GM18511 (cell line): Measurements from ENCODE around the gene USP17L22.
"Not testable (repeated sequence)": the region's sequence is repeated elsewhere in the genome, so short reads cannot be mapped to it uniquely, and the experiment has no call there.

Experiments used
- ATAC-seq: cut with Tn5 transposase; IDR thresholded peaks from one replicate; pipeline ENCODE4 v1.9.1; 2021; ENCODE audit warnings: mild to moderate bottlenecking, moderate library complexity; ENCODE audit not compliant: unreplicated experiment

The USP17L22 gene, protein sequence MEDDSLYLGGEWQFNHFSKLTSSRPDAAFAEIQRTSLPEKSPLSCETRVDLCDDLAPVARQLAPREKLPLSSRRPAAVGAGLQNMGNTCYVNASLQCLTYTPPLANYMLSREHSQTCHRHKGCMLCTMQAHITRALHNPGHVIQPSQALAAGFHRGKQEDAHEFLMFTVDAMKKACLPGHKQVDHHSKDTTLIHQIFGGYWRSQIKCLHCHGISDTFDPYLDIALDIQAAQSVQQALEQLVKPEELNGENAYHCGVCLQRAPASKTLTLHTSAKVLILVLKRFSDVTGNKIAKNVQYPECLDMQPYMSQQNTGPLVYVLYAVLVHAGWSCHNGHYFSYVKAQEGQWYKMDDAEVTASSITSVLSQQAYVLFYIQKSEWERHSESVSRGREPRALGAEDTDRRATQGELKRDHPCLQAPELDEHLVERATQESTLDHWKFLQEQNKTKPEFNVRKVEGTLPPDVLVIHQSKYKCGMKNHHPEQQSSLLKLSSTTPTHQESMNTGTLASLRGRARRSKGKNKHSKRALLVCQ

DNA sequence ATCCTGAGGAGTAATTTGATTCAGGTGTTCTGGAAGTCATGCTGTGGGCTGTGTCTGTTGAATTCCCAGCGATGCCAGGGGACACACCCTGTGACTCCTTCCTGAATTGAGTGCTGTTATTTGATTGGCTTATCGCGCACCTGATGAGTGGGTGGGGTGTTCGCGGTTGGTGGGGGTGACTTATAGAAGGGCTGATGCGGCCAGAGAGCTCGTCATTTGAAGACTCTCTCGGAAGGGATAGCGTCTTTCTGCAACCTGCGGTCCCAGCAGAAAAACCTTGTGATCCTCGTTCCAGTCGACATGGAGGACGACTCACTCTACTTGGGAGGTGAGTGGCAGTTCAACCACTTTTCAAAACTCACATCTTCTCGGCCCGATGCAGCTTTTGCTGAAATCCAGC is at the start of gene USP17L22:
Gene USP17L22 (plus strand): TSS at position 301 of the 400 bp plus-strand sequence. CDS start 0 bp downstream, at position 301.
- ATAC-seq, result not testable (repeated sequence)

DNA sequence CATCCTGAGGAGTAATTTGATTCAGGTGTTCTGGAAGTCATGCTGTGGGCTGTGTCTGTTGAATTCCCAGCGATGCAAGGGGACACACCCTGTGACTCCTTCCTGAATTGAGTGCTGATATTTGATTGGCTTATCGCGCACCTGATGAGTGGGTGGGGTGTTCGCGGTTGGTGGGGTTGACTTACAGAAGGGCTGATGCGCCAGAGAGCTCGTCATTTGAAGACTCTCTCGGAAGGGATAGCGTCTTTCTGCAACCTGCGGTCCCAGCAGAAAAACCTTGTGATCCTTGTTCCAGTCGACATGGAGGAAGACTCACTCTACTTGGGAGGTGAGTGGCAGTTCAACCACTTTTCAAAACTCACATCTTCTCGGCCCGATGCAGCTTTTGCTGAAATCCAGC is 47.6 kb upstream of the USP17L22 start, which contains the start of gene USP17L12:
Gene USP17L12 (plus strand): TSS at position 301 of the 400 bp plus-strand sequence. CDS start 0 bp downstream, at position 301.
- ATAC-seq, result not testable (repeated sequence)

DNA sequence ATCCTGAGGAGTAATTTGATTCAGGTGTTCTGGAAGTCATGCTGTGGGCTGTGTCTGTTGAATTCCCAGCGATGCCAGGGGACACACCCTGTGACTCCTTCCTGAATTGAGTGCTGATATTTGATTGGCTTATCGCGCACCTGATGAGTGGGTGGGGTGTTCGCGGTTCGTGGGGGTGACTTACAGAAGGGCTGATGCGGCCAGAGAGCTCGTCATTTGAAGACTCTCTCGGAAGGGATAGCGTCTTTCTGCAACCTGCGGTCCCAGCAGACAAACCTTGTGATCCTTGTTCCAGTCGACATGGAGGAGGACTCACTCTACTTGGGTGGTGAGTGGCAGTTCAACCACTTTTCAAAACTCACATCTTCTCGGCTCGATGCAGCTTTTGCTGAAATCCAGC is 42.8 kb upstream of the USP17L22 start, which contains the start of gene USP17L13:
Gene USP17L13 (plus strand): TSS at position 301 of the 400 bp plus-strand sequence. CDS start 0 bp downstream, at position 301.
- not testable (repeated sequence) for ATAC-seq

DNA sequence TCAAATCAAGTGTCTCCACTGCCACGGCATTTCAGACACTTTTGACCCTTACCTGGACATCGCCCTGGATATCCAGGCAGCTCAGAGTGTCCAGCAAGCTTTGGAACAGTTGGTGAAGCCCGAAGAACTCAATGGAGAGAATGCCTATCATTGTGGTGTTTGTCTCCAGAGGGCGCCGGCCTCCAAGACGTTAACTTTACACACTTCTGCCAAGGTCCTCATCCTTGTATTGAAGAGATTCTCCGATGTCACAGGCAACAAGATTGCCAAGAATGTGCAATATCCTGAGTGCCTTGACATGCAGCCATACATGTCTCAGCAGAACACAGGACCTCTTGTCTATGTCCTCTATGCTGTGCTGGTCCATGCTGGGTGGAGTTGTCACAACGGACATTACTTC is 37.2 kb upstream of the USP17L22 start:
- ATAC-seq, result not testable (repeated sequence)

DNA sequence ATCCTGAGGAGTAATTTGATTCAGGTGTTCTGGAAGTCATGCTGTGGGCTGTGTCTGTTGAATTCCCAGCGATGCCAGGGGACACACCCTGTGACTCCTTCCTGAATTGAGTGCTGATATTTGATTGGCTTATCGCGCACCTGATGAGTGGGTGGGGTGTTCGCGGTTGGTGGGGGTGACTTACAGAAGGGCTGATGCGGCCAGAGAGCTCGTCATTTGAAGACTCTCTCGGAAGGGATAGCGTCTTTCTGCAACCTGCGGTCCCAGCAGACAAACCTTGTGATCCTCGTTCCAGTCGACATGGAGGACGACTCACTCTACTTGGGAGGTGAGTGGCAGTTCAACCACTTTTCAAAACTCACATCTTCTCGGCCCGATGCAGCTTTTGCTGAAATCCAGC is 33.3 kb upstream of the USP17L22 start, which contains the start of gene USP17L15:
Gene USP17L15 (plus strand): TSS at position 301 of the 400 bp plus-strand sequence. CDS start 0 bp downstream, at position 301.
- ATAC-seq, result not testable (repeated sequence)

DNA sequence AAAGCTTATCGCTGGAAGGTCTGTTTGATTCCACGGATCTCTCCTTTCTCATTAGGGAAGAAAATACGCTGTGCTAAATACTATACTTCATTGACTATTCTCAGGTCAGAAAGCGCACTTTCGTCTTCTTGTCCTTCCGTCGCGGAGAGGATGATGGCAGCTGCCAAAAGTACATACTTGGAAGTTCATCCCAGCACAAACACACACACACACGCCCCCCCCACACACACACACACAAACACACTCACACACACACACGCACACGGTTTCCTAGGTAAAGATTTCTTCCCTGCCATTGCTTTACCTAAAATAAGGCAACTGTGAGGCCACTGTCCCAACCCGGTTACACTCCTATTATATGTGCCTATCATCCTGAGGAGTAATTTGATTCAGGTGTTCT is 29.0 kb upstream of the USP17L22 start:
- not testable (repeated sequence) for ATAC-seq

DNA sequence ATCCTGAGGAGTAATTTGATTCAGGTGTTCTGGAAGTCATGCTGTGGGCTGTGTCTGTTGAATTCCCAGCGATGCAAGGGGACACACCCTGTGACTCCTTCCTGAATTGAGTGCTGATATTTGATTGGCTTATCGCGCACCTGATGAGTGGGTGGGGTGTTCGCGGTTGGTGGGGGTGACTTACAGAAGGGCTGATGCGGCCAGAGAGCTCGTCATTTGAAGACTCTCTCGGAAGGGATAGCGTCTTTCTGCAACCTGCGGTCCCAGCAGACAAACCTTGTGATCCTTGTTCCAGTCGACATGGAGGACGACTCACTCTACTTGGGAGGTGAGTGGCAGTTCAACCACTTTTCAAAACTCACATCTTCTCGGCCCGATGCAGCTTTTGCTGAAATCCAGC is 23.8 kb upstream of the USP17L22 start, which contains the start of gene USP17L17:
Gene USP17L17 (plus strand): TSS at position 301 of the 400 bp plus-strand sequence. CDS start 0 bp downstream, at position 301.
- not testable (repeated sequence) for ATAC-seq

DNA sequence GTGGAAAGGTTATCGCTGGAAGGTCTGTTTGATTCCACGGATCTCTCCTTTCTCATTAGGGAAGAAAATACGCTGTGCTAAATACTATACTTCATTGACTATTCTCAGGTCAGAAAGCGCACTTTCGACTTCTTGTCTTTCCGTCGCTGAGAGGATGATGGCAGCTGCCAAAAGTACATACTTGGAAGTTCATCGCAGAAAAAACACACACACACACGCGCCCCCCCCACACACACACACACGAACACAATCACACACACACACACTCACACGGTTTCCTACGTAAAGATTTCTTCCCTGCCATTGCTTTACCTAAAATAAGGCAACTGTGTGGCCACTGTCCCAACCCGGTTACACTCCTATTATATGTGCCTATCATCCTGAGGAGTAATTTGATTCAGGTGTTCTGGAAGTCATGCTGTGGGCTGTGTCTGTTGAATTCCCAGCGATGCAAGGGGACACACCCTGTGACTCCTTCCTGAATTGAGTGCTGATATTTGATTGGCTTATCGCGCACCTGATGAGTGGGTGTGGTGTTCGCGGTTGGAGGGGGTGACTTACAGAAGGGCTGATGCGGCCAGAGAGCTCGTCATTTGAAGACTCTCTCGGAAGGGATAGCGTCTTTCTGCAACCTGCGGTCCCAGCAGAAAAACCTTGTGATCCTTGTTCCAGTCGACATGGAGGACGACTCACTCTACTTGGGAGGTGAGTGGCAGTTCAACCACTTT is 19.3 kb upstream of the USP17L22 start, which contains the start of gene USP17L18:
Gene USP17L18 (plus strand): TSS at position 678 of the 728 bp plus-strand sequence. CDS start 0 bp downstream, at position 678.
- not testable (repeated sequence) for ATAC-seq

DNA sequence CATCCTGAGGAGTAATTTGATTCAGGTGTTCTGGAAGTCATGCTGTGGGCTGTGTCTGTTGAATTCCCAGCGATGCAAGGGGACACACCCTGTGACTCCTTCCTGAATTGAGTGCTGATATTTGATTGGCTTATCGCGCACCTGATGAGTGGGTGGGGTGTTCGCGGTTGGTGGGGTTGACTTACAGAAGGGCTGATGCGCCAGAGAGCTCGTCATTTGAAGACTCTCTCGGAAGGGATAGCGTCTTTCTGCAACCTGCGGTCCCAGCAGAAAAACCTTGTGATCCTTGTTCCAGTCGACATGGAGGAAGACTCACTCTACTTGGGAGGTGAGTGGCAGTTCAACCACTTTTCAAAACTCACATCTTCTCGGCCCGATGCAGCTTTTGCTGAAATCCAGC is 14.3 kb upstream of the USP17L22 start, which contains the start of gene USP17L19:
Gene USP17L19 (plus strand): TSS at position 301 of the 400 bp plus-strand sequence. CDS start 0 bp downstream, at position 301.
- not testable (repeated sequence) for ATAC-seq

DNA sequence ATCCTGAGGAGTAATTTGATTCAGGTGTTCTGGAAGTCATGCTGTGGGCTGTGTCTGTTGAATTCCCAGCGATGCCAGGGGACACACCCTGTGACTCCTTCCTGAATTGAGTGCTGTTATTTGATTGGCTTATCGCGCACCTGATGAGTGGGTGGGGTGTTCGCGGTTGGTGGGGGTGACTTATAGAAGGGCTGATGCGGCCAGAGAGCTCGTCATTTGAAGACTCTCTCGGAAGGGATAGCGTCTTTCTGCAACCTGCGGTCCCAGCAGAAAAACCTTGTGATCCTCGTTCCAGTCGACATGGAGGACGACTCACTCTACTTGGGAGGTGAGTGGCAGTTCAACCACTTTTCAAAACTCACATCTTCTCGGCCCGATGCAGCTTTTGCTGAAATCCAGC is 9.6 kb upstream of the USP17L22 start, which contains the start of gene USP17L20:
Gene USP17L20 (plus strand): TSS at position 301 of the 400 bp plus-strand sequence. CDS start 0 bp downstream, at position 301.
- ATAC-seq, result not testable (repeated sequence)

DNA sequence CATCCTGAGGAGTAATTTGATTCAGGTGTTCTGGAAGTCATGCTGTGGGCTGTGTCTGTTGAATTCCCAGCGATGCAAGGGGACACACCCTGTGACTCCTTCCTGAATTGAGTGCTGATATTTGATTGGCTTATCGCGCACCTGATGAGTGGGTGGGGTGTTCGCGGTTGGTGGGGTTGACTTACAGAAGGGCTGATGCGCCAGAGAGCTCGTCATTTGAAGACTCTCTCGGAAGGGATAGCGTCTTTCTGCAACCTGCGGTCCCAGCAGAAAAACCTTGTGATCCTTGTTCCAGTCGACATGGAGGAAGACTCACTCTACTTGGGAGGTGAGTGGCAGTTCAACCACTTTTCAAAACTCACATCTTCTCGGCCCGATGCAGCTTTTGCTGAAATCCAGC is 4.8 kb upstream of the USP17L22 start, which contains the start of gene USP17L21:
Gene USP17L21 (plus strand): TSS at position 301 of the 400 bp plus-strand sequence. CDS start 0 bp downstream, at position 301.
- not testable (repeated sequence) for ATAC-seq

DNA sequence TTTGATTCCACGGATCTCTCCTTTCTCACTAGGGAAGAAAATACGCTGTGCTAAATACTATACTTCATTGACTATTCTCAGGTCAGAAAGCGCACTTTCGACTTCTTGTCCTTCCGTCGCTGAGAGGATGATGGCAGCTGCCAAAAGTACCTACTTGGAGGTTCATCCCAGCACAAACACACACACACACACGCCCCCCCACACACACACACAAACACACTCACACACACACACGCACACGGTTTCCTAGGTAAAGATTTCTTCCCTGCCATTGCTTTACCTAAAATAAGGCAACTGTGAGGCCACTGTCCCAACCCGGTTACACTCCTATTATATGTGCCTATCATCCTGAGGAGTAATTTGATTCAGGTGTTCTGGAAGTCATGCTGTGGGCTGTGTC is 4.3 kb downstream of the USP17L22 start:
- ATAC-seq, result not testable (repeated sequence)
